Parathyroid adenoma (tissue), 2 donors: ENCODE measurements around the gene CSRNP3.

Experiments used
- H2AFZ ChIP-seq: fragments of 300-600 bp; sonication (generic); one replicate; pipeline ENCODE4 v1.7.0; 2017; ENCODE audit warnings: antibody characterized with exemption, mild to moderate bottlenecking
- H3K27ac ChIP-seq: fragments of 300-600 bp; sonication (generic); one replicate; pipeline ENCODE4 v1.7.0; 2017
- H3K27me3 ChIP-seq: fragments of 300-600 bp; sonication (generic); one replicate; pipeline ENCODE4 v1.7.0; 2017; ENCODE audit warnings: low read length; ENCODE audit not compliant: control insufficient read depth, insufficient read depth
- H3K36me3 ChIP-seq: fragments of 300-600 bp; sonication (generic); one replicate; pipeline ENCODE4 v1.7.0; 2017; ENCODE audit warnings: low read length; ENCODE audit not compliant: control insufficient read depth, insufficient read depth
- H3K4me1 ChIP-seq: fragments of 300-600 bp; sonication (generic); one replicate; pipeline ENCODE4 v1.7.0; 2017; ENCODE audit warnings: control low read depth
- H3K4me2 ChIP-seq: fragments of 300-600 bp; sonication (generic); one replicate; pipeline ENCODE4 v1.7.0; 2017; ENCODE audit warnings: low read length
- H3K4me3 ChIP-seq: fragments of 300-600 bp; sonication (generic); one replicate; pipeline ENCODE4 v1.7.0; 2017; ENCODE audit warnings: low read depth, low read length
- H3K79me2 ChIP-seq: fragments of 300-600 bp; sonication (generic); one replicate; pipeline ENCODE4 v1.7.0; 2017; ENCODE audit warnings: control low read depth
- H3K9ac ChIP-seq: fragments of 300-600 bp; sonication (generic); one replicate; pipeline ENCODE4 v1.7.0; 2017; ENCODE audit warnings: mild to moderate bottlenecking
- H3K9me3 ChIP-seq: fragments of 300-600 bp; sonication (generic); one replicate; pipeline ENCODE4 v1.7.0; 2017; ENCODE audit warnings: low read length; ENCODE audit not compliant: control insufficient read depth
- CTCF ChIP-seq: fragments of 300-600 bp; sonication (generic); IDR thresholded peaks from one replicate; pipeline ENCODE4 v1.7.0; 2017; ENCODE audit warnings: antibody characterized with exemption, mild to moderate bottlenecking
- donor health status: primary hyperparathyroidism.

The CSRNP3 gene

GRCh38 chr2:165667375-165667774 is 197.9 kb downstream of the CSRNP3 start:
- Histone ChIP-seq H3K27ac (no peak overlapping the region), H3K4me1 (no peaks in the 10 kb centered on the region), H3K4me2 (no peak overlapping the region), H3K27me3 (no peaks in the 10 kb centered on the region), H2AFZ (no peak overlapping the region), H3K79me2 (no peaks in the 10 kb centered on the region), H3K9me3 (no peaks in the 10 kb centered on the region), H3K4me3 (no peak overlapping the region), H3K36me3 (no peaks in the 10 kb centered on the region), H3K9ac (no peak overlapping the region)
- no peak for TF ChIP-seq CTCF

DNA sequence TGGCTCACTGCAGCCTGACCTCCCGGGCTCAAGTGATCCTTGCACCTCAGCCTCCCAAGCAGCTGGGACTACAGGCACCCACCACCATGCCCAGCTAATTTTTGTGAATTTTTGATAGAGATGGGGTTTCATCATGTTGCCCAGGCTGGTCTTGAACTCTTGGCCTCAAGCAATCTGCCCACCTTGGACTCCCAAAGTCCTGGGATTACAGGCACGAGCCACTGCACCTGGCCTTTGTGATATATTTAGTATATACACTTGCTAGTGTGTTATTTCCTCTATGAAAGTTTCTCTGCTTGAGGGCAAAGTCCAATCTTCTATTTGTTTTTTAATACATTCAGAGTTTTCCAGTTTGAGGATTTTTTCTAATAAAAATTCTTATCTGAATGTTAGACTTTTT is 205.3 kb downstream of the CSRNP3 start:
- Histone ChIP-seq H3K9me3 (no peaks in the 10 kb centered on the region), H3K9ac (no peak overlapping the region), H3K4me2 (no peak overlapping the region), H3K4me1 (no peaks in the 10 kb centered on the region), H3K36me3 (no peaks in the 10 kb centered on the region), H3K27ac (no peak overlapping the region), H3K79me2 (no peaks in the 10 kb centered on the region), H3K27me3 (no peaks in the 10 kb centered on the region), H3K4me3 (no peak overlapping the region), H2AFZ (no peak overlapping the region)
- TF ChIP-seq CTCF: no peak

DNA sequence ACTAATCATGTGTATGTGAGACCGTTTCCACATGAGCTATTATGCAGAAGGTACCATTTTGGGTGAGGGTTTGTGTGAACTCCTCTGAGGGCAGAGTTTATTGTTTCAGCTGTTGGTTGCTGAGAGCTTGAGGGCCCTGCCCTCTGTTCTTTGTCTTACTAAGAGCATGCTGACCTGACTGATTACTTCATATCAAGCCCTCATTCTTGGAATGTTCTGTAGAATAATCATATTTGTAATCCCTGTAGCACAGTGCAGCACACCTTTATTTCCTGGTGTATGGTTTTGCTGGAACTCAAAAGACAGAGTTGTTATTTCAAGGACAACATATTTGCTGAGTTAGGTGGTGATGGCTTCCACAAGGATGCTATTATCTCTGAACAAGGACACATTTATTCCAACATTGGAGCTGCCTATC is 206.1 kb downstream of the CSRNP3 start:
- no peaks in the 10 kb centered on the region for H3K27me3 ChIP-seq
- H3K4me3 ChIP-seq: no peak overlapping the region
- H3K79me2 ChIP-seq: no peaks in the 10 kb centered on the region
- no peak overlapping the region for H3K27ac ChIP-seq
- H3K36me3 ChIP-seq: no peaks in the 10 kb centered on the region
- H3K4me2 ChIP-seq: no peak overlapping the region
- H2AFZ ChIP-seq: no peak overlapping the region
- H3K9ac ChIP-seq: no peak overlapping the region
- no peaks in the 10 kb centered on the region for H3K4me1 ChIP-seq
- H3K9me3 ChIP-seq: no peaks in the 10 kb centered on the region
- no peak for TF ChIP-seq CTCF

GRCh38 chr2:165678882-165679281 is 209.4 kb downstream of the CSRNP3 start:
- H3K9me3 ChIP-seq: no peaks in the 10 kb centered on the region
- no peaks in the 10 kb centered on the region for H3K27me3 ChIP-seq
- TF ChIP-seq CTCF: no peak
- H2AFZ ChIP-seq: no peak overlapping the region
- no peak overlapping the region for H3K4me2 ChIP-seq
- no peak overlapping the region for H3K9ac ChIP-seq
- no peaks in the 10 kb centered on the region for H3K36me3 ChIP-seq
- H3K4me1 ChIP-seq: no peaks in the 10 kb centered on the region
- no peak overlapping the region for H3K4me3 ChIP-seq
- H3K79me2 ChIP-seq: no peaks in the 10 kb centered on the region
- no peak overlapping the region for H3K27ac ChIP-seq

DNA sequence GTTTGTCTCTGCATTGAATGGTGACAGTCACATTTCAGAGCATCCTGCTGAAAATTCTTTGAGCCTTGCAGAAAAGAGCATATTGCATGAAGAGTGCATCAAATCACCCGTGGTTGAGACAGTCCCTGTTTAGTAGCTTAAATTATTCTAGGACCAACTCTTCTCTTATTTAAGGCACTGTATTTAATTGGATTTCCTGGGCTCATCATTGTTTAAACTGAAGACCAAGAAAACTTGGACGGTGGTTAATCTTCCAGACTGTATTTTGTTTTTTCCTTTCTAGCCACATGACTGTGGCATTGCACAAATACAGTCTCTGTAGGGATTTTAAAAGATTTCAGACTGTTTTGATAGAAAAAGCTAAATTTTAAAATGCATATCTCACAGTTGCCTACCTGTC is 210.1 kb downstream of the CSRNP3 start:
- no peaks in the 10 kb centered on the region for H3K36me3 ChIP-seq
- H3K4me2 ChIP-seq: no peak overlapping the region
- H3K4me1 ChIP-seq: no peaks in the 10 kb centered on the region

More for the DNA sequence above, 210.1 kb downstream of the CSRNP3 start:
- Histone ChIP-seq H3K9me3 (no peaks in the 10 kb centered on the region), H3K27me3 (no peaks in the 10 kb centered on the region), H3K4me3 (no peak overlapping the region), H2AFZ (no peak overlapping the region), H3K9ac (no peak overlapping the region), H3K79me2 (no peaks in the 10 kb centered on the region), H3K27ac (no peak overlapping the region)
- no peak for TF ChIP-seq CTCF
